ENCODE data around the gene FNDC7.
"Not testable (repeated sequence)": the region's sequence is repeated elsewhere in the genome, so short reads cannot be mapped to it uniquely, and the experiment has no call there.

The FNDC7 gene

GRCh38 chr1:108695535-108695934, 17.2 kb upstream of the FNDC7 start:
- no peak for TF ChIP-seq CTCF (IDR thresholded peaks at IDR 0.05; ENCODE audit: insufficient read depth, low read length, missing control alignments)
- DNase-seq (ENCODE audit: low read depth, low spot score), result no peak
- no peak overlapping the region for H3K4me3 ChIP-seq (ENCODE audit: low read depth, low read length)
- CTCF ChIA-PET, result no interaction called here
- POLR2A ChIA-PET, result no interaction called here

- ChIA-PET POLR2A (no interaction called here), CTCF (no interaction called here)
- H3K4me3 ChIP-seq (ENCODE audit: low read depth, low read length), result no peak overlapping the region
- TF ChIP-seq CTCF (IDR thresholded peaks at IDR 0.05; ENCODE audit: insufficient read depth, low read length, missing control alignments), result no peak
- no peak for DNase-seq (ENCODE audit: low read depth, low spot score)
Measured at GRCh38 chr1:108699375-108700332, 13.1 kb upstream of the FNDC7 start.

GRCh38 chr1:108701176-108701849, 11.4 kb upstream of the FNDC7 start:
- POLR2A ChIA-PET, result no interaction called here
- CTCF ChIA-PET, result no interaction called here
- DNase-seq (ENCODE audit: low read depth, low spot score), result no peak
- H3K4me3 ChIP-seq (ENCODE audit: low read depth, low read length), result no peak overlapping the region
- TF ChIP-seq CTCF (IDR thresholded peaks at IDR 0.05; ENCODE audit: insufficient read depth, low read length, missing control alignments), result no peak

- DNase-seq (ENCODE audit: low read depth, low spot score); H3K4me3 ChIP-seq (ENCODE audit: low read depth, low read length): not testable (repeated sequence)
- POLR2A ChIA-PET, result interaction anchor here (0.9 kb wide), 1 partner anchor 10 kb away, joined by 3 read pairs; the partner anchor contains the start of gene PRPF38B
- CTCF ChIA-PET, result interaction anchor here (0.8 to 1.3 kb wide), 2 partner anchors 10 to 42 kb away, joined by 3 to 4 read pairs; partner anchors contain the start of gene PRPF38B
Measured at GRCh38 chr1:108702109-108702508, 10.6 kb upstream of the FNDC7 start.

GRCh38 chr1:108703939-108704338, 8.8 kb upstream of the FNDC7 start:
- TF ChIP-seq CTCF (IDR thresholded peaks at IDR 0.05; ENCODE audit: insufficient read depth, low read length, missing control alignments), result no peak
- no peak for DNase-seq (ENCODE audit: low read depth, low spot score)
- POLR2A ChIA-PET, result interaction anchor here (0.6 to 1.0 kb wide), 2 partner anchors 9 to 12 kb away, joined by 3 to 8 read pairs; partner anchors contain the start of gene PRPF38B
- CTCF ChIA-PET, result interaction anchor here (1.0 kb wide), 1 partner anchor 125 kb away, joined by 3 read pairs; no protein-coding TSS in a partner anchor
- no peak overlapping the region for H3K4me3 ChIP-seq (ENCODE audit: low read depth, low read length)

- CTCF ChIA-PET, result interaction anchor here (1.0 to 1.7 kb wide), 3 partner anchors 11 to 125 kb away, joined by 3 to 5 read pairs (median 3); no protein-coding TSS in a partner anchor
- POLR2A ChIA-PET, result interaction anchor here (0.6 to 1.0 kb wide), 2 partner anchors 9 to 12 kb away, joined by 3 to 8 read pairs; partner anchors contain the start of gene PRPF38B
- H3K4me3 ChIP-seq (ENCODE audit: low read depth, low read length), result no peak overlapping the region
- no peak for TF ChIP-seq CTCF (IDR thresholded peaks at IDR 0.05; ENCODE audit: insufficient read depth, low read length, missing control alignments)
- no peak for DNase-seq (ENCODE audit: low read depth, low spot score)
Measured at GRCh38 chr1:108704496-108704895, 8.2 kb upstream of the FNDC7 start.

All from AG04449 (cell line).